COR-L47 (cell line): ENCODE measurements around the gene CATSPER4.

Experiments
- DNase-seq: peaks from one replicate; lab custom pipeline; 2025; lab: John Stamatoyannopoulos, UW

CATSPER4 gene

GRCh38 chr1:26190373-26190987, at the start of gene CATSPER4:
Gene CATSPER4, plus strand, starts transcription at chr1:26190602. Its CDS starts 26 bp downstream, at chr1:26190628.
- DNase-seq, result no peak

- DNase-seq, result no peak
These were observed 48.2 kb upstream of the CATSPER4 start for GRCh38 chr1:26142159-26142558.

DNA sequence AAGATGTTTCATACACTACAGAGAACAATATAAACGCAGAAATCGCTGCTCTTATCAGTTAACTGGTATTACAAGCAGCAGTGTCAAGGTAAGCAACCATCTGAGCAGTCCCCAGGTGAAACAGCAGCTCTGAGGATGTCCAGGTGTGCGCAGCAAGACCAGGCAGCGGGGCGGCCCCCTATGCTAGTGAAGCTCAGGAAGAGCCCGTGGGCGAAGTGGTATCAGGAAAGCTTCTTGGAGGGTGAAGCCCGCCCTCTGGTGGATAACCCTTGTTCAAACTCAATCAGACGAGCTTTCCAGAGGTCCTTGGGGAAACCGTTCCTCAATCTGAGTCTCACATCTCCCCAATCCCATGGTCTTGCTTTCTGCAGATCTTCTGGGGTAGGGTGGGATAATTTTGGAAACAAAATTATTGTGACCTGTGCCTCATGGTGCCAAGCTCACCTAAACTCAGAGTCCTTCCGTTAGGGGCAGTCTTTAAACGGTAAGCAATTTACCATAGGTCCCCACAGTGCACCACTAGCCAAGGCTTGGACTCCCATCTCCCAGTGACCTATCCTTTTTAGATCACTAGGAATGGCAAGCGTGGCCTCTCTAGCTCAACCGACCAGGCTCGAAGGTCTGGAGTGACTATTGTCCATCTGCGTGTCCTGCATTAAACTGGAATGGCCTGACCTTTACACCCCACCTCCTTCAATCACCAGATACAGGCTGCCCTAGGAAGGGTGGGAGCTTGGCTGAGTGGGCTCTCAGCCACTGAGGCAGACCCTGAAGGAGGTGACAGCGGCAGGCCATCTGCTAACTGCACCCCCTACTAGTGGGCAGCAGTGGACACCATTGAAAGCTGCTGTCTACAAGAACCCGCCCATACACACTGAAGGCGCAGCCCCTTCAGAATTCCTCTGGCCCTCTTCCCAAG, 45.1 kb upstream of the CATSPER4 start:
- peak; percentile 92 for DNase-seq

GRCh38 chr1:26145960-26146294, 44.5 kb upstream of the CATSPER4 start:
- no peak for DNase-seq

- DNase-seq, result no peak
These were observed 41.5 kb upstream of the CATSPER4 start for GRCh38 chr1:26148887-26149286.

- DNase-seq, result no peak
These were observed 36.4 kb upstream of the CATSPER4 start for GRCh38 chr1:26153966-26154532.

GRCh38 chr1:26154750-26155149, 35.7 kb upstream of the CATSPER4 start:
- DNase-seq, result no peak

DNA sequence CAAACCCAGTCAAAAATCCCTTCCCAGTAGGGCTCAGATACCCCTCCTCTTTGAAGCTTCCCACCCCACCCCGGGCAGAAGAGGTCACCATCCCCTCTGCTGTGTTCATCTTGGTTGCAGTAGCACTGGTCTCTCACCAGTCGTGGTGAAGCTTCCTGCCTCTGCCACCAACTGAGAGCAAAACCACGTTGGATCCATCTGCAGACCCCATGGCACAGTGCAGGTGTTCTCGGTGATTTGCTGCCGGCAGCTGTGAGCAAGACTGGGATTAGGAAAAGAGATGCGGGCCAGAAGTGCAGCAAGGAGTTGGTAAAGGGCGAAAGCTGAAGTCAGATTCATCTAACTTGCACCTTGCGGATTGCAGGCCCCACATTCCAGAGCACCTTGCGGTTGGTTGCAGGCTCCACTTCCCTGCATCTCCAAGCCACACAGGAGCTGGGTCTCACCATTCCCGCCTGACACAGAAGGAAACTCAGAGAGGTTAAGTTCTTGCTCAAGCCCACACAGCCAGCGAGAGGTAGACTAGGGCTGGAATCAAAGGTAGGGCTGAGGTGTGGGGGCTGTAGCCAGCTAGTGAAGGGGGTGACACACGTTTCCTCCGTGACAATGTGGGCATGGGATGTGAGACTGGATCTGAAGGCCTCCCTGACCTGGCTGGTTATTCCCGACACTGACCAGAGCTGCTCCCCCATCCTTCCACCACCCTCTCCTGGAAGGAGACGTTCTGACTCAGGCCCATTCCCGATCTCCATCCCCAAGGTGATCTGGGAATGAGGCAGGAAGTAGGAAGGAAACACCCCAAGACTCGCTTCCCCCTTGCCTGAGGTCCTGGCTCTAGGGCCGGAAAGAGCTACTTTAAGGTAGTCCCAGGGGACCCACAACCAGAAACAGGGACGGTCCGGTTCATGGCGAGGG, 34.8 kb upstream of the CATSPER4 start:
- DNase-seq, result no peak

DNA sequence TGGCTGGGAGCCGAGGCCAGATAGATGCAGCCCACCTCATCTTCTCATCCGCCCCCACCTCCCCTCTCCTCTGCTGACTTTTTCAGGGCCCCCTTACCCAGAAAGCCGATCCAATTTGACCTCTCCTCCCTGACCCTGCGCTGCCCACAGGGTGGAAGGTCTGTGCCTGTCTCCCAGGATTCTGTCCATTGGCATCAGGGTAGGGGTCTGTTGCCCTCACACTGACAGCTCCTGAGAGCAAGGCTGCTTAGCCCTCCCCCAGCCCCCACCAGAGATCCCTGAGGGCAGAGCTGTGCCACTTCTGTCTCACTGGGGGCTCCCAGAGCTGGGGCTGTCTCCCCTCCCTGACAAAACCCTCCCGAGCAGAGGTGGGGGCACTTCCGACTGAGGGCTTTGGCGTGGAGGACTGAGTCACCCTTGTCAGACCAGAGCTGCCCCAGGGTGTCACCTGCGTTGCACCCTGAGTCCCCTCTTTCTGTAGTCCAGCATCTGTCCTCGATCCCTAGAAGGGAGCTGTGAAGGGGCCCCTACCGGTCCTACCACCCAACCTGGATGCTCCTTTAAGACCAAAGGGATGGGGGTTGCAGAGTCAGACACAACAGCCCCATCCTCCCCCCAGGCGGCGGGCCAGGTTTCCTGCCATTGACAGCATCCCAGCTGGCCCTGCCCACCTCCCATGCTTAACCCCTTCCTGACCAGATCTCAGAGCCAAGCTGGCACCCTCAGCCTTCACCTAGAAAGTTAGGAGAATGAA, 33.9 kb upstream of the CATSPER4 start:
- DNase-seq, result peak; percentile 58

- DNase-seq, result no peak
These were observed 32.0 kb upstream of the CATSPER4 start for GRCh38 chr1:26158271-26158907.

DNA sequence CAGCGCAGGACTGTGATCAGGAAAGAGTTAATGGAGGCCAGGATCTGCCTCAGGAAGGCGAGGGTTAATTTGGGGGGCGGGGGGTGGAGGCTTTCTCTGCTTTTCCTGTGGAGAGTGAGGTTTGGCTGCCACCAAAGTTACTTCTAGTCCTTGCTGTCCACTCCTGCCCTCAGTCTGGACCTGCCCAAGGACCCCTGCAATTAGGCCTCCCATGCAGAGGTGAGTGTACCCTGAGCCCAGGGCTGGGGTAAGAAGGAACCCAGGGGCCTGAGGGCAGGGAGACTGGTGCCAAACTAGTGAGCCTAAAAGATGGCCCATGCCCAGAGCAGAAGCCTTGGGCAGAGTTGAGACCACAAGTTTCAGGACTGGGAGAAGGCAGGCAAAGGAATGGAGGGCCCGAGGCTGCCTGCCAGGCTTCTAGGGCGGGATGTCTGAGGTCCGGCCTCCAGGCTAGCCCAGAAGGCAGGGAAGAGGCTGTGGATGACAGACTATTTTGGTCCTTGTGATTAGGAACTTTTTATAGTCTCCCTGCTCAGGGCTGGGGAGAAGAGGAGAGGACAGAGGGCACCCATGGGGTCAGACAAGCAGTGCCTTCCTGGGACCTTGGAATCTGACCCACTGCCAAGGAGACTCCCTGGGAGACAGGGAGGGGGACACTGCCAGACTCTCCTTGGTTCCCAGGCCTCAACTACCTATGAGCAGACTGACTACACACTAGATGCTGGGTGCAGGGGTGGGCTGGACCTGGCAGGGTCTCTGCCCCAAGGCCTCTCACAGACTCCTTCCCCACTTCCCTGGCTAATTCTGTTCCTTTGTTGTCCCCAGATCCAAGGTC, 31.3 kb upstream of the CATSPER4 start, which contains the start of gene FAM110D:
FAM110D (plus strand) TSS at position 172 of the 835 bp plus-strand sequence. CDS start 2,213 bp downstream, outside the sequence.
- DNase-seq, result no peak

DNA sequence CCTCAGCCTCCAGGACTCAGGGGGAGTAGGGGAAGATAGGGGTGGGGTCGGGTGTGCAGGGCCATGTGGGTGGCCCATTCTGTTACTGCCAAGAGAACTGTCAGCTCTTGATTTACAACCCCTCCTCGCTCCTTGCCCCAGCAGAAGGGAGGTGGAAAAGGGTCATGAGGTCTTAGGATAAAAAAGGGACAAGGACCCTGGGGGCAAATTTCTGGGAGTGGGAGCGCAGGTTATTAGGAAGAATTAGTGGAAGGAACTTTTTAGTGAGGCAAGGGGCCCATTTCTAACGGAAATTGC, 30.7 kb upstream of the CATSPER4 start:
- no peak for DNase-seq

- DNase-seq, result no peak
These were observed 29.6 kb upstream of the CATSPER4 start for GRCh38 chr1:26160527-26161414.

DNA sequence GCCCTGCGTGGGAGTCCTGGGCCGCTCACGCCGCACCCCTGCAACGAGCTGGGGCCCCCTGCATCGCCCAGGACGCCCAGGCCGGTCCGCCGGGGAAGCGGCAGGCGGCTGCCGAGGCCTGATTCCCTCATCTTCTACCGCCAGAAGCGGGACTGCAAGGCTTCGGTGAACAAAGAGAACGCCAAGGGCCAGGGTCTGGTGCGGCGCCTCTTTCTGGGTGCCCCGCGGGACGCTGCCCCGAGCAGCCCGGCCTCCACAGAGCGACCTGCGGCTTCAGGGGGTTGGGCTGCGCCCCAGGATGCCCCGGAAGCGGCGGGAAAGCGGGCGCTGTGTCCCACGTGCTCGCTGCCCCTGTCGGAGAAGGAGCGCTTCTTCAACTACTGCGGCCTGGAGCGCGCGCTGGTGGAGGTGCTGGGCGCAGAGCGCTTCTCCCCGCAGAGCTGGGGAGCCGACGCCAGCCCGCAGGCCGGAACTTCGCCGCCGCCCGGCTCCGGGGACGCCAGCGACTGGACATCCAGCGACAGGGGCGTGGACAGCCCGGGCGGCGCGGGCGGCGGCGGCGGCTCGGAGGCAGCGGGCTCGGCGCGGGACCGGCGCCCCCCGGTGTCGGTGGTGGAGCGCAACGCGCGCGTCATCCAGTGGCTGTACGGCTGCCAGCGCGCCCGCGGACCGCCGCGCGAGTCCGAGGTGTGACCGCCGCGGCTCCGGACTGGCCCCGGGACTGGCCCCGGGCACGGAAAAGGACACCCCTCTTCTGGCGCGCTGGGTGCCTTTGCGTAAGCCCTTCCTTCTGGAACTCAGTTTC, 28.8 kb upstream of the CATSPER4 start:
- DNase-seq, result peak; percentile 79

DNA sequence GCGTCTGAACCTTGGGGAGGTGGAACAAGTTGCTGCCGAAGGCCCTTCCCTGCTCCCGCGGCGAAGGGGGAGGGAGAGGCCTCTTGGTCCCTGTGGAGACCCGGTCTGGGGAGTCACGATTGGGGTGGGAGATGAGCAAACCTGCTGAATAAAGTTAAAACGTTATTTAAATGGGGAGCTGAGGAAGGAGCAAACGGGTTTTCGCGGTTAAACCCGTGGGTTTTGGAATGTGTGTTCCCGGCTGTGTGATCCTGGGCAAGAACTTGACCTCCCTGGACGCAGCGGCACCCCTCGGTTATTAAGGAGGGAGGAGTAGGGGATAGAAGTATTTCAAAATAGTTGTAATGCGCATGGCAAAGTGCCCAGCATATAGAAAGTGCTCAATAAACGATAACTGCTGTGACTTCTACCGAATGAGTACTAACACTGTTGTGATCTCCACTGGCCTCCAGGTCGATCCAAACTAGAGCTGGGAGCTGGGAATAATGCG, 28.1 kb upstream of the CATSPER4 start:
- no peak for DNase-seq

GRCh38 chr1:26163684-26164035, 26.7 kb upstream of the CATSPER4 start:
- DNase-seq, result no peak

GRCh38 chr1:26164036-26164860, 26.2 kb upstream of the CATSPER4 start:
- DNase-seq, result no peak
